ENCODE measurements around the gene ARL6IP5.

Gene ARL6IP5

GRCh38 chr3:69118555-69118954 is 33.8 kb downstream of the ARL6IP5 start:
- no peak for DNase-seq

GRCh38 chr3:69119138-69119537 is 34.4 kb downstream of the ARL6IP5 start:
- DNase-seq = no peak

GRCh38 chr3:69119681-69120080 is 34.9 kb downstream of the ARL6IP5 start:
- DNase-seq = no peak

GRCh38 chr3:69120879-69121464 is 36.2 kb downstream of the ARL6IP5 start:
- DNase-seq = peak; percentile 88

- no peak for DNase-seq
Observed at GRCh38 chr3:69121513-69121912, 36.8 kb downstream of the ARL6IP5 start.

GRCh38 chr3:69121950-69122349 is 37.2 kb downstream of the ARL6IP5 start:
- DNase-seq = no peak

GRCh38 chr3:69122403-69122802 is 37.7 kb downstream of the ARL6IP5 start, which contains the start of gene LMOD3:
TSS of gene LMOD3 (minus strand) at chr3:69122595. CDS start at chr3:69122386, 209 bp downstream.
- no peak for DNase-seq

GRCh38 chr3:69126216-69126615 is 41.5 kb downstream of the ARL6IP5 start:
- no peak for DNase-seq

- DNase-seq = no peak
Observed at GRCh38 chr3:69126999-69127398, 42.3 kb downstream of the ARL6IP5 start.

GRCh38 chr3:69128509-69128908 is 43.8 kb downstream of the ARL6IP5 start:
- no peak for DNase-seq

- no peak for DNase-seq
Observed at GRCh38 chr3:69129531-69129930, 44.8 kb downstream of the ARL6IP5 start.

GRCh38 chr3:69130689-69131088 is 46.0 kb downstream of the ARL6IP5 start:
- DNase-seq = no peak

- DNase-seq = no peak
Observed at GRCh38 chr3:69137005-69137404, 52.3 kb downstream of the ARL6IP5 start.

GRCh38 chr3:69137412-69137811 is 52.7 kb downstream of the ARL6IP5 start:
- no peak for DNase-seq

- no peak for DNase-seq
Observed at GRCh38 chr3:69141313-69141712, 56.6 kb downstream of the ARL6IP5 start.

GRCh38 chr3:69142090-69142489 is 57.4 kb downstream of the ARL6IP5 start:
- no peak for DNase-seq

GRCh38 chr3:69142797-69143454 is 58.2 kb downstream of the ARL6IP5 start:
- no peak for DNase-seq

- no peak for DNase-seq
Observed at GRCh38 chr3:69143612-69144011, 58.9 kb downstream of the ARL6IP5 start.

GRCh38 chr3:69144631-69145245 is 60.0 kb downstream of the ARL6IP5 start:
- DNase-seq = no peak

GRCh38 chr3:69145688-69146087 is 61.0 kb downstream of the ARL6IP5 start:
- no peak for DNase-seq

GRCh38 chr3:69149586-69149985 is 64.8 kb downstream of the ARL6IP5 start:
- DNase-seq = no peak

Data from CD4-positive, alpha-beta T cell treated with Interleukin-17A for 4 hours (primary cell).